ENCODE data around the gene DAB2IP. TPM values are rescaled to one million over a fixed set of nuclear protein-coding genes. Genes with fewer than 3 reads are reported as not detected.

Gene DAB2IP
- total RNA-seq, 1 donor from 2014 or later = 81.6 TPM

DNA sequence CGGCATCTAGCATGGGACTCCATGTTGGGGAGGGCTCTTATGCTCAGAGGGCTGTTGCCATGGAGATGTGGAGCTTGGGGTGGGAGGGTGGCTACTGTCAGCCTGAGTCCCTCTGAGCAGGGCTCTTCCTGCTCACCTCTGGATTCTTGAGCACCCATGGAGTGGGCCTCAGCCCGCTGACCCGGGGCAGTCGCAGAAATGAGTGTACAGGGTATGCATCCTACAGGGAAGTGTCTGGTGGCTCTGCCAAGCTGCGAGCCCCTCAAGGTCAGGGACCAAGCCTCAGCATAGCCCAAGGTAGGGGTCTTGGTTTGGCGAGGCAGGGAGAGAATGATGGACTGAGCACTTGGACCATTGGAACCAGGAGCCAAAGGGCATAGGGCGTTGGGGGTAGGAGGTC lies 104.1 kb downstream of the DAB2IP start:
- Histone ChIP-seq H3K9me3 (no peaks in the 10 kb centered on the region), H3K4me3 (no peak overlapping the region), H3K27me3 (no peaks in the 10 kb centered on the region), H3K27ac (no peak overlapping the region), H3K4me1 (peaks cover 35% of the 10 kb centered on the region), H3K36me3 (peaks cover 29% of the 10 kb centered on the region)
- no peak for ATAC-seq
- intact Hi-C loops (cut with DNase I) = no loop called here
- TF ChIP-seq, protein P1, sequence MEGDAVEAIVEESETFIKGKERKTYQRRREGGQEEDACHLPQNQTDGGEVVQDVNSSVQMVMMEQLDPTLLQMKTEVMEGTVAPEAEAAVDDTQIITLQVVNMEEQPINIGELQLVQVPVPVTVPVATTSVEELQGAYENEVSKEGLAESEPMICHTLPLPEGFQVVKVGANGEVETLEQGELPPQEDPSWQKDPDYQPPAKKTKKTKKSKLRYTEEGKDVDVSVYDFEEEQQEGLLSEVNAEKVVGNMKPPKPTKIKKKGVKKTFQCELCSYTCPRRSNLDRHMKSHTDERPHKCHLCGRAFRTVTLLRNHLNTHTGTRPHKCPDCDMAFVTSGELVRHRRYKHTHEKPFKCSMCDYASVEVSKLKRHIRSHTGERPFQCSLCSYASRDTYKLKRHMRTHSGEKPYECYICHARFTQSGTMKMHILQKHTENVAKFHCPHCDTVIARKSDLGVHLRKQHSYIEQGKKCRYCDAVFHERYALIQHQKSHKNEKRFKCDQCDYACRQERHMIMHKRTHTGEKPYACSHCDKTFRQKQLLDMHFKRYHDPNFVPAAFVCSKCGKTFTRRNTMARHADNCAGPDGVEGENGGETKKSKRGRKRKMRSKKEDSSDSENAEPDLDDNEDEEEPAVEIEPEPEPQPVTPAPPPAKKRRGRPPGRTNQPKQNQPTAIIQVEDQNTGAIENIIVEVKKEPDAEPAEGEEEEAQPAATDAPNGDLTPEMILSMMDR (IDR thresholded peaks at IDR 0.05) = no peak
- DNase-seq = no peak

DNA sequence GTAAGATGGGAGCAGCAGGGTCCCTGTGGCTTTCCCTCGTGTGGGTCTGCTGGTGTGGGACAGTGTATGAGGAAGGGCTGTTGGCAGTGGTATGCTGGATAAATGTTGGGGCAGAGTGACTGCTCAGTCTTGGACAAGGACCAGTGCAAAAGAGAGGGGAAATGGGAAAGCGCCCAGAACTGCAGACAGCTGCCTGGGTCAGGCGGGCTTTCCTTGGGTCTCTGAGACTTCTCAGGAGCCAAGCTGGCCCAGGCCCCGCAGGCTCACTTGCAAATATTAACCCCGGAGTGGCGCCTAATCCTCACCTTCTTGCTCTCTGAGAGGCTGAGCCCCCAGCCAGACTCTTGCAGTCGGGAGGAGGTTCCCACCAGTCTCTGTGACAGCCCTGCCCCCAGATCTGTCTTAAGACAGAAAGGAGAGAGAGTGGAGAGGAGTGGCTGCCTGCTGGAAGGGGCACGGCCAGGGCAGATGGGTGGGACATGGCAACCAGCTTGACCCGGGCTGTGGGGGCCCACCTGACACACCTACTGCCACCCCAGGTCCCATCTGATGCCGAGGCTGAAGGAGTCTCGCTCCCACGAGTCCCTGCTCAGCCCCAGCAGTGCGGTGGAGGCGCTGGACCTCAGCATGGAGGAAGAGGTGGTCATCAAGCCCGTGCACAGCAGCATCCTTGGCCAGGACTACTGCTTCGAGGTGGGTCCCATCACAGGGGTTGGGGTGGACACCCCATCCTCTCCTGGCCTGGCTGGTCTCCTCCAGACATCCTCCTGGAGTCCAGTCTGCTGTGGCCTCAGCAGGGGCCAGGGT lies 105.2 kb downstream of the DAB2IP start:
- intact Hi-C loops (cut with DNase I) = no loop called here
- DNase-seq (no peak), ATAC-seq (no peak)
- H3K36me3 ChIP-seq = peaks cover 40% of the 10 kb centered on the region
- H3K27me3 ChIP-seq = no peaks in the 10 kb centered on the region
- no peak overlapping the region for H3K27ac ChIP-seq
- peaks cover 29% of the 10 kb centered on the region for H3K4me1 ChIP-seq
- H3K4me3 ChIP-seq = no peak overlapping the region
- H3K9me3 ChIP-seq = no peaks in the 10 kb centered on the region
- TF ChIP-seq, protein P1 (IDR thresholded peaks at IDR 0.05) = no peak

DNA sequence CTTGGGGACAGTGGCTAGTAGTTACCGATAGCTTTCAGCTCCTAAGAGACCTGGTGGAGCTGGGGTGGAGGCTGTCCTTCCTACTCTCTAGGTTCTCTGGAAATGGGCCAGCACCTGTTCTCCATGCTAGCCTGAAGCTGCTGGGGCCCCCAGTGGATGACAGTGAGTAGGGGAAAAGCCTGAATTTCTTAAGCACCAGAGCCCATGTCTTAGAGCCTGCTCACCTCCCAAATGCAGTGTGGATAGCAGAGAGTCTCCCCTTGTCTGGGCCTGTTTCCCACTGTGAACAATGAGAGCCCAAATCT lies 105.8 kb downstream of the DAB2IP start:
- TF ChIP-seq, protein P1 (IDR thresholded peaks at IDR 0.05) = no peak
- intact Hi-C loops (cut with DNase I) = no loop called here
- no peak overlapping the region for H3K27ac ChIP-seq
- peaks cover 26% of the 10 kb centered on the region for H3K4me1 ChIP-seq
- peaks cover 43% of the 10 kb centered on the region for H3K36me3 ChIP-seq
- no peak for DNase-seq
- ATAC-seq = no peak
- H3K27me3 ChIP-seq = no peaks in the 10 kb centered on the region
- H3K4me3 ChIP-seq = no peak overlapping the region
- no peaks in the 10 kb centered on the region for H3K9me3 ChIP-seq

DNA sequence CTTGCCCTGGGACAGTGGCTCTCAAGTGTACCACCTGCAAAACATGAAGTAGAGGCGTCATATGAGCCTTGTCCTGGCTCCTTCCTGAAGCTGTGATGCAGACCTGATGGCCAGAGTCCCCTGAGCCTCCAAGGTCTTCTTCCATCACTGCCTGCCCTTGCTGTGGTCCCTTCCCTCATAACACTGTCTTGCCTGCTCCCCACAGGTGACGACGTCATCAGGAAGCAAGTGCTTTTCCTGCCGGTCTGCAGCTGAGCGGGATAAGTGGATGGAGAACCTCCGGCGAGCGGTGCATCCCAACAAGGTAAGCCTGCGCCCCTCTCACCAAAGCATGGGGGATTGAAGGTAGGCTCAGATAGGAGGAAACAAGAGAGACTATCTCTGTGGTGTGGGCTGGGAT lies 107.3 kb downstream of the DAB2IP start:
- Histone ChIP-seq H3K36me3 (peaks cover 43% of the 10 kb centered on the region), H3K27me3 (no peaks in the 10 kb centered on the region), H3K27ac (no peak overlapping the region), H3K4me1 (peaks cover 12% of the 10 kb centered on the region), H3K4me3 (no peak overlapping the region), H3K9me3 (no peaks in the 10 kb centered on the region)
- TF ChIP-seq, protein P1 (IDR thresholded peaks at IDR 0.05) = no peak
- no peak for DNase-seq
- no peak for ATAC-seq
- intact Hi-C loops (cut with DNase I) = no loop called here

DNA sequence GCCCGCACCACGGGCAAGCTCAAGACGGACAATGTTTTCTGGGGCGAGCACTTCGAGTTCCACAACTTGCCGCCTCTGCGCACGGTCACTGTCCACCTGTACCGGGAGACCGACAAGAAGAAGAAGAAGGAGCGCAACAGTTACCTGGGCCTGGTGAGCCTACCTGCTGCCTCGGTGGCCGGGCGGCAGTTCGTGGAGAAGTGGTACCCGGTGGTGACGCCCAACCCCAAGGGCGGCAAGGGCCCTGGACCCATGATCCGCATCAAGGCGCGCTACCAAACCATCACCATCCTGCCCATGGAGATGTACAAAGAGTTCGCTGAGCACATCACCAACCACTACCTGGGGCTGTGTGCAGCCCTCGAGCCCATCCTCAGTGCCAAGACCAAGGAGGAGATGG lies 108.6 kb downstream of the DAB2IP start:
- H3K4me1 ChIP-seq = peaks cover 18% of the 10 kb centered on the region
- no peaks in the 10 kb centered on the region for H3K9me3 ChIP-seq
- ATAC-seq (no peak), DNase-seq (no peak)
- intact Hi-C loops (cut with DNase I) = no loop called here
- no peak overlapping the region for H3K4me3 ChIP-seq
- no peaks in the 10 kb centered on the region for H3K27me3 ChIP-seq
- TF ChIP-seq, protein P1 (IDR thresholded peaks at IDR 0.05) = no peak
- H3K36me3 ChIP-seq = peaks cover 50% of the 10 kb centered on the region
- no peak overlapping the region for H3K27ac ChIP-seq

DNA sequence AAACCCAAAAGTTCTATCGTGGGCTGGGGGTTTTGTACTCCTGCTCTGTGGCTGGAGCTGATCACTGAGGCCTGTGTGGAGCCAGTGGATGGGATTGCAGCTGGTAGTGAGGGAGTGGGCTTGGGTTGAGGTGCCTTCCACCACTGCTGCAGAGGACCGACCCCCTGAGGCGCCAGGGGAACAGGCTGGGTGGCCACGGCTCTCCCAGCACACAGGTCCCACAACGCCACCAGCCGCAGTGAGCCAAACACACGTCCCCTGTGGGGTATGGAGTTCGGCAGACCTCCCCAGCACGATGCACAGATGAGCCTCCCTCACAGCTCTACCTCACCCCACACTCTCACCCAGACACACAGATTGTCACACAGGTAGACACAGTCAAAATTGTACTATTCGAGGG lies 109.1 kb downstream of the DAB2IP start:
- DNase-seq = no peak

More for the DNA sequence above, 109.1 kb downstream of the DAB2IP start:
- Histone ChIP-seq H3K27me3 (no peaks in the 10 kb centered on the region), H3K4me3 (no peak overlapping the region), H3K9me3 (no peaks in the 10 kb centered on the region), H3K27ac (no peak overlapping the region), H3K4me1 (peaks cover 24% of the 10 kb centered on the region), H3K36me3 (peaks cover 50% of the 10 kb centered on the region)
- TF ChIP-seq, protein P1 (IDR thresholded peaks at IDR 0.05) = no peak
- intact Hi-C loops (cut with DNase I) = no loop called here
- ATAC-seq = no peak
